HepG2 (cell line): ENCODE results near the gene FBXO10. TPM values are rescaled to one million over a fixed set of nuclear protein-coding genes. Genes with fewer than 3 reads are reported as not detected.

Experiments used
- ATAC-seq: fragments of 200-7000 bp; cut with Tn5 transposase; 3 replicates; pipeline ENCODE4 v1.9.1; 2020; ENCODE audit warnings: mild to moderate bottlenecking, moderate library complexity
- BruUV-seq: library from RNA; stranded (reverse); fragments of 400-500 nt; replicated peaks from 2 replicates; lab custom pipeline; 2021; lab: Mats Ljungman, UMichigan
- CTCF ChIA-PET: fragments of 300-600 bp; formaldehyde crosslinking; extraction: SDS; loops from one replicate; lab custom pipeline; 2021; ENCODE audit warnings: low total read pairs, inconsistent platforms, low intra/inter-chr PET ratio; lab: Yijun Ruan, JAX
- POLR2A ChIA-PET: fragments of 350-600 bp; sonication (Branson Sonifier 250); formaldehyde crosslinking; loops from one replicate; lab custom pipeline; 2020; ENCODE audit warnings: antibody characterized with exemption, inconsistent platforms; lab: Yijun Ruan, JAX
- DNase-seq: peaks from one replicate; pipeline ENCODE4 v3.0.0-alpha.2; 2015; ENCODE audit warnings: low spot score
- FAIRE-seq: peaks from 3 replicates; lab custom pipeline; 2011; peaks lifted over from hg19 to GRCh38; lab: Jason Lieb, UNC
- H2AFZ ChIP-seq: one replicate; pipeline ENCODE4 v1.6.1; 2011; ENCODE audit warnings: low read length, inconsistent platforms
- H3K27ac ChIP-seq: fragments of 300-600 bp; 3 replicates; pipeline ENCODE4 v1.8.0; 2011; ENCODE audit warnings: mixed run types, mild to moderate bottlenecking, mixed read lengths, low read length, inconsistent platforms; ENCODE audit not compliant: insufficient read depth; ENCODE audit errors: extremely low read length
- H3K27me3 ChIP-seq, 2 experiments: fragments of 200-600 bp in 1 of 2; 2 replicates in 1 of 2; 3 replicates in 1 of 2; pipeline versions ENCODE4 v1.6.0 to v1.8.0; 2011; ENCODE audit warnings: low read length in 2 of 2, mild to moderate bottlenecking in 2 of 2, moderate library complexity in 2 of 2, inconsistent platforms in 1 of 2; ENCODE audit not compliant: insufficient read depth in 2 of 2, control insufficient read depth in 1 of 2
- H3K36me3 ChIP-seq, 2 experiments: fragments of 200-600 bp in 1 of 2; replicated peaks in 1 of 2; 2 replicates in 1 of 2; 3 replicates in 1 of 2; pipeline versions ENCODE4 v1.5.1 to v1.8.0; 2011; ENCODE audit warnings: low read length in 2 of 2, inconsistent platforms in 1 of 2; ENCODE audit not compliant: insufficient read depth in 2 of 2, control insufficient read depth in 1 of 2
- H3K4me1 ChIP-seq: 2 replicates; pipeline ENCODE4 v1.5.1; 2012; ENCODE audit warnings: low read length, inconsistent platforms; ENCODE audit not compliant: insufficient read depth
- H3K4me2 ChIP-seq: 2 replicates; pipeline ENCODE4 v1.6.0; 2011; ENCODE audit warnings: low read depth, low read length, inconsistent platforms
- H3K4me3 ChIP-seq, 3 experiments: fragments of 200-600 bp in 1 of 3; sonication (generic), shearing (Covaris generic) in 1 of 3; replicated peaks in 1 of 3; 2 replicates each; pipeline ENCODE4 v1.5.1; 2011 to 2016; ENCODE audit warnings: low read length in 3 of 3, inconsistent platforms in 2 of 3, low read depth in 2 of 3, mild to moderate bottlenecking in 2 of 3, control low read depth in 1 of 3, mixed read lengths in 1 of 3; ENCODE audit not compliant: insufficient read depth in 1 of 3
- H3K79me2 ChIP-seq: one replicate; pipeline ENCODE4 v1.6.1; 2011; ENCODE audit warnings: low read length, inconsistent platforms; ENCODE audit not compliant: insufficient read depth
- H3K9ac ChIP-seq: 2 replicates; pipeline ENCODE4 v1.6.0; 2011; ENCODE audit warnings: mild to moderate bottlenecking, low read depth, low read length, inconsistent platforms; ENCODE audit not compliant: insufficient read depth
- H3K9me3 ChIP-seq: 2 replicates; pipeline ENCODE4 v1.5.1; 2012; ENCODE audit warnings: mild to moderate bottlenecking, low read length
- H4K20me1 ChIP-seq: 2 replicates; pipeline ENCODE4 v1.6.0; 2011; ENCODE audit warnings: inconsistent platforms, mild to moderate bottlenecking, low read length, moderate library complexity; ENCODE audit not compliant: insufficient read depth
- MNT ChIP-seq: fragments of 450-650 bp; IDR thresholded peaks from 2 replicates; pipeline ENCODE4 v1.6.1; 2016
- ZBTB44 ChIP-seq: sonication (generic); formaldehyde crosslinking; IDR thresholded peaks from 2 replicates; pipeline ENCODE4 v1.4.0; 2020; ENCODE audit warnings: missing genetic modification reagents
- ZNF567 ChIP-seq: sonication (generic); formaldehyde crosslinking; IDR thresholded peaks from 2 replicates; pipeline ENCODE4 v1.8.1; 2023; ENCODE audit warnings: mild to moderate bottlenecking, missing genetic modification reagents, borderline replicate concordance
- ZNF747 ChIP-seq: sonication (generic); formaldehyde crosslinking; IDR thresholded peaks from 2 replicates; pipeline ENCODE4 v1.8.1; 2023; ENCODE audit warnings: missing genetic modification reagents, mild to moderate bottlenecking, borderline replicate concordance
- WGBS: methylation state at CpG from one replicate; pipeline ENCODE4 v1.1.6; 2017; ENCODE audit warnings: low lambda C conversion rate; 5-methylcytosine and 5-hydroxymethylcytosine counted together
- in situ Hi-C: cut with HindIII; loops from 2 replicates; pipeline ENCODE4 v1.10.0; 2017; ENCODE audit warnings: low pct_unique_long_range_greater_than_20kb; ENCODE audit not compliant: extremely low pct_ligation_motif_present
- intact Hi-C: fragments of 100-400 bp; cut with micrococcal nuclease; formaldehyde crosslinking; loops from one replicate; pipeline ENCODE4 v1.10.0; 2022; ENCODE audit not compliant: unreplicated experiment
- polyA plus RNA-seq, 8 experiments: library from polyadenylated mRNA; depleted of rRNA in 3 of 8; stranded (reverse) in 7 of 8; unstranded in 1 of 8; fragments of >200 nt; fragmentation: Illumina TruSeq in 4 of 8; extraction: Trizol in 4 of 8; gene quantifications; 2 replicates each; pipeline versions ENCODE4 v1.2.1 to v1.2.3, GENCODE V29; 2011 to 2016; ENCODE audit warnings: low read depth in 4 of 8, missing spikeins in 1 of 8, mixed read lengths in 1 of 8; ENCODE audit not compliant: insufficient read depth in 1 of 8
- total RNA-seq, 5 experiments: library from RNA; depleted of rRNA; stranded (reverse); fragments of >200 nt; fragmentation: Illumina TruSeq; extraction: Trizol; gene quantifications; 2 replicates each; pipeline ENCODE4 v1.2.3, GENCODE V29; 2016; ENCODE audit warnings: low read depth in 1 of 5

FBXO10 gene
- total and polyA plus RNA-seq, 2 of the 13 experiments (the other 11 are each of a cell fraction or from before 2014, with no cell fraction given), result 3.1 to 5.1 TPM

GRCh38 chr9:37611014-37611413 is 34.8 kb upstream of the FBXO10 start:
- Histone ChIP-seq H3K36me3 (no peaks in the 10 kb centered on the region), H3K27ac (no peak overlapping the region), H3K9ac (no peak overlapping the region), H3K4me3 (no peak overlapping the region), H3K9me3 (no peaks in the 10 kb centered on the region), H3K79me2 (no peaks in the 10 kb centered on the region), H3K4me1 (no peaks in the 10 kb centered on the region), H3K4me2 (no peak overlapping the region), H4K20me1 (no peaks in the 10 kb centered on the region), H2AFZ (no peak overlapping the region), H3K27me3 (peaks cover 0 to 23% of the 10 kb centered on the region in 2 experiments; a peak in 3 of 5 replicates)
- 12% methylated on average over 6 of the region's 6 CpGs for WGBS
- intact Hi-C loops (no loop called here), in situ Hi-C loops (no loop called here)
- POLR2A ChIA-PET, result no interaction called here
- CTCF ChIA-PET, result no interaction called here
- BruUV-seq, result no TSS peak
- no peak for ATAC-seq
- no peak for FAIRE-seq
- TF ChIP-seq ZNF567 (CRISPR knock-in tag) (no peak), ZNF747 (no peak), MNT (0 out of 2 replicates have a peak, but pooled peaks have one; percentile 11), ZBTB44 (no peak)
- no peak for DNase-seq
